ENCODE data around the gene EIF4E2. TPM values are rescaled to one million over a fixed set of nuclear protein-coding genes. Genes with fewer than 3 reads are reported as not detected.

EIF4E2 gene
- total and polyA plus RNA-seq, 2 of the 13 experiments (the other 11 are each of a cell fraction or from before 2014, with no cell fraction given), result 25.0 to 101 TPM

DNA sequence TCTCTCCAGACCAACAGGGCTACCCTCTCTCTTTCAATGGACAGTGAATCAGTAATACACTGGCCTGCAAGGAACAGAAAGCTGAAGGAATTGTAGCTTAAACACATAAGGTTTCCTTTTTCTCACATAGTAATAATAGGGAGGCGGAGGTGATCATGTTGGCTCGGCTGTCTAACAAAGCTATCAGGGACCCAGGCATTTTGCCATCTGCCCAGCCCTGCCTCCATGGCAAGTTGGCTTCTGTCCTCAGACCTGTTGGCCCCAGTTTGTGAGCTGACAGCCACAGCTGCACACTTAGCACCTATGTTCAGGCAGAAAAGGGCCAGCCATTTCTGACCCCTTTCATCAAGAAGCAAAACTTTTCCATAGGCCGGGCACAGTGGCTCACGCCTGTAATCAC lies 13.0 kb upstream of the EIF4E2 start:
- FAIRE-seq, result no peak
- in situ Hi-C loops (cut with HindIII; ENCODE audit: extremely low pct_ligation_motif_present, low pct_unique_long_range_greater_than_20kb), result no loop called here

More for the DNA sequence above, 13.0 kb upstream of the EIF4E2 start:
- ATAC-seq, result no peak
- no peak for DNase-seq (ENCODE audit: low spot score)
- BruUV-seq (replicated peaks), result no TSS peak
- CTCF ChIA-PET (ENCODE audit: low intra/inter-chr PET ratio, low total read pairs), result no interaction called here
- H2AFZ ChIP-seq (ENCODE audit: low read length), result no peak overlapping the region
- peaks cover 7% of the 10 kb centered on the region for H3K9me3 ChIP-seq (ENCODE audit: low read length)
- 0 out of 2 replicates have a peak, but pooled peaks cover 6% of the 10 kb centered on the region for H3K4me1 ChIP-seq (ENCODE audit: insufficient read depth, low read length)
- H4K20me1 ChIP-seq (ENCODE audit: insufficient read depth, low read length), result no peaks in the 10 kb centered on the region
- POLR2A ChIA-PET, result no interaction called here
- intact Hi-C loops (cut with micrococcal nuclease; ENCODE audit: unreplicated experiment), result loop anchor here (1.0 kb wide), 1 partner anchor 55 kb away; no protein-coding TSS in a partner anchor
- no peak overlapping the region for H3K9ac ChIP-seq (ENCODE audit: insufficient read depth, low read depth, low read length)
- TF ChIP-seq ZMYM3 (CRISPR knock-in tag; IDR thresholded peaks at IDR 0.05), result no peak
- TF ChIP-seq JARID2 (CRISPR knock-in tag; IDR thresholded peaks at IDR 0.05; ENCODE audit: insufficient replicate concordance), result no peak
- TF ChIP-seq BRCA1 (CRISPR knock-in tag; IDR thresholded peaks at IDR 0.05), result no peak
- no peak for TF ChIP-seq GATAD2A (CRISPR knock-in tag; IDR thresholded peaks at IDR 0.05)
- TF ChIP-seq ZNF557 (CRISPR knock-in tag; IDR thresholded peaks at IDR 0.05), result no peak
- no peak for TF ChIP-seq CBX1 (IDR thresholded peaks at IDR 0.05; ENCODE audit: low read depth)
- no peak for TF ChIP-seq ATM (IDR thresholded peaks at IDR 0.05; ENCODE audit: borderline replicate concordance)
- TF ChIP-seq ZNF383 (CRISPR knock-in tag; IDR thresholded peaks at IDR 0.05; ENCODE audit: borderline replicate concordance), result no peak
- no peak for TF ChIP-seq ZKSCAN8 (CRISPR knock-in tag; IDR thresholded peaks at IDR 0.05; ENCODE audit: borderline replicate concordance)
- TF ChIP-seq, protein P1, sequence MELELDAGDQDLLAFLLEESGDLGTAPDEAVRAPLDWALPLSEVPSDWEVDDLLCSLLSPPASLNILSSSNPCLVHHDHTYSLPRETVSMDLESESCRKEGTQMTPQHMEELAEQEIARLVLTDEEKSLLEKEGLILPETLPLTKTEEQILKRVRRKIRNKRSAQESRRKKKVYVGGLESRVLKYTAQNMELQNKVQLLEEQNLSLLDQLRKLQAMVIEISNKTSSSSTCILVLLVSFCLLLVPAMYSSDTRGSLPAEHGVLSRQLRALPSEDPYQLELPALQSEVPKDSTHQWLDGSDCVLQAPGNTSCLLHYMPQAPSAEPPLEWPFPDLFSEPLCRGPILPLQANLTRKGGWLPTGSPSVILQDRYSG (CRISPR knock-in tag; IDR thresholded peaks at IDR 0.05), result no peak
- TF ChIP-seq ZNF543 (CRISPR knock-in tag; IDR thresholded peaks at IDR 0.05), result no peak
- no peak for TF ChIP-seq FOXO1 (CRISPR knock-in tag; IDR thresholded peaks at IDR 0.05)
- no peak for TF ChIP-seq PAX8 (CRISPR knock-in tag; IDR thresholded peaks at IDR 0.05; ENCODE audit: borderline replicate concordance)
- TF ChIP-seq ZFP90 (CRISPR knock-in tag; IDR thresholded peaks at IDR 0.05; ENCODE audit: borderline replicate concordance), result no peak
- TF ChIP-seq SATB2 (CRISPR knock-in tag; IDR thresholded peaks at IDR 0.05), result no peak
- TF ChIP-seq, protein P2, sequence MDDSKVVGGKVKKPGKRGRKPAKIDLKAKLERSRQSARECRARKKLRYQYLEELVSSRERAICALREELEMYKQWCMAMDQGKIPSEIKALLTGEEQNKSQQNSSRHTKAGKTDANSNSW (CRISPR knock-in tag; IDR thresholded peaks at IDR 0.05; ENCODE audit: borderline replicate concordance), result no peak
- TF ChIP-seq, protein P3, sequence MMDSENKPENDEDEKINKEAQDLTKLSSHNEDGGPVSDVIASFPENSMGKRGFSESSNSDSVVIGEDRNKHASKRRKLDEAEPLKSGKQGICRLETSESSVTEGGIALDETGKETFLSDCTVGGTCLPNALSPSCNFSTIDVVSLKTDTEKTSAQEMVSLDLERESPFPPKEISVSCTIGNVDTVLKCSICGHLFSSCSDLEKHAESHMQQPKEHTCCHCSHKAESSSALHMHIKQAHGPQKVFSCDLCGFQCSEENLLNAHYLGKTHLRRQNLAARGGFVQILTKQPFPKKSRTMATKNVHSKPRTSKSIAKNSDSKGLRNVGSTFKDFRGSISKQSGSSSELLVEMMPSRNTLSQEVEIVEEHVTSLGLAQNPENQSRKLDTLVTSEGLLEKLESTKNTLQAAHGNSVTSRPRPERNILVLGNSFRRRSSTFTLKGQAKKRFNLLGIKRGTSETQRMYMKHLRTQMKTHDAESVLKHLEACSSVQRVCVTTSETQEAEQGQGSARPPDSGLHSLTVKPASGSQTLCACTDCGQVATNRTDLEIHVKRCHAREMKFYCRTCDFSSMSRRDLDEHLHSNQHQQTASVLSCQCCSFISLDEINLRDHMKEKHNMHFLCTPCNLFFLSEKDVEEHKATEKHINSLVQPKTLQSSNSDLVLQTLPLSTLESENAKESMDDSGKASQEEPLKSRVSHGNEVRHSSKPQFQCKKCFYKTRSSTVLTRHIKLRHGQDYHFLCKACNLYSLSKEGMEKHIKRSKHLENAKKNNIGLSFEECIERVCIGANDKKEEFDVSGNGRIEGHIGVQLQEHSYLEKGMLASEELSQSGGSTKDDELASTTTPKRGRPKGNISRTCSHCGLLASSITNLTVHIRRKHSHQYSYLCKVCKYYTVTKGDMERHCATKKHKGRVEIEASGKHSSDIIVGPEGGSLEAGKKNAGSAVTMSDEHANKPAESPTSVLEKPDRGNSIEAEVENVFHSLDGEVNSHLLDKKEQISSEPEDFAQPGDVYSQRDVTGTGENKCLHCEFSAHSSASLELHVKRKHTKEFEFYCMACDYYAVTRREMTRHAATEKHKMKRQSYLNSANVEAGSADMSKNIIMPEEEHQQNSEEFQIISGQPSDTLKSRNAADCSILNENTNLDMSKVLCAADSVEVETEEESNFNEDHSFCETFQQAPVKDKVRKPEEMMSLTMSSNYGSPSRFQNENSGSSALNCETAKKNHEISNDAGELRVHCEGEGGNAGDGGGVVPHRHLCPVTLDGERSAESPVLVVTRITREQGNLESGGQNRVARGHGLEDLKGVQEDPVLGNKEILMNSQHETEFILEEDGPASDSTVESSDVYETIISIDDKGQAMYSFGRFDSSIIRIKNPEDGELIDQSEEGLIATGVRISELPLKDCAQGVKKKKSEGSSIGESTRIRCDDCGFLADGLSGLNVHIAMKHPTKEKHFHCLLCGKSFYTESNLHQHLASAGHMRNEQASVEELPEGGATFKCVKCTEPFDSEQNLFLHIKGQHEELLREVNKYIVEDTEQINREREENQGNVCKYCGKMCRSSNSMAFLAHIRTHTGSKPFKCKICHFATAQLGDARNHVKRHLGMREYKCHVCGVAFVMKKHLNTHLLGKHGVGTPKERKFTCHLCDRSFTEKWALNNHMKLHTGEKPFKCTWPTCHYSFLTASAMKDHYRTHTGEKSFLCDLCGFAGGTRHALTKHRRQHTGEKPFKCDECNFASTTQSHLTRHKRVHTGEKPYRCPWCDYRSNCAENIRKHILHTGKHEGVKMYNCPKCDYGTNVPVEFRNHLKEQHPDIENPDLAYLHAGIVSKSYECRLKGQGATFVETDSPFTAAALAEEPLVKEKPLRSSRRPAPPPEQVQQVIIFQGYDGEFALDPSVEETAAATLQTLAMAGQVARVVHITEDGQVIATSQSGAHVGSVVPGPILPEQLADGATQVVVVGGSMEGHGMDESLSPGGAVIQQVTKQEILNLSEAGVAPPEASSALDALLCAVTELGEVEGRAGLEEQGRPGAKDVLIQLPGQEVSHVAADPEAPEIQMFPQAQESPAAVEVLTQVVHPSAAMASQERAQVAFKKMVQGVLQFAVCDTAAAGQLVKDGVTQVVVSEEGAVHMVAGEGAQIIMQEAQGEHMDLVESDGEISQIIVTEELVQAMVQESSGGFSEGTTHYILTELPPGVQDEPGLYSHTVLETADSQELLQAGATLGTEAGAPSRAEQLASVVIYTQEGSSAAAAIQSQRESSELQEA (CRISPR knock-in tag; IDR thresholded peaks at IDR 0.05; ENCODE audit: not compliant biosample characterization), result no peak
- TF ChIP-seq SMAD3 (CRISPR knock-in tag; IDR thresholded peaks at IDR 0.05), result no peak
- 66% methylated on average over 4 of the region's 4 CpGs for WGBS (ENCODE audit: low lambda C conversion rate)
- no peaks in the 10 kb centered on the region for H3K36me3 ChIP-seq (replicated peaks in 1 of 2; ENCODE audit: control insufficient read depth in 1 of 2, insufficient read depth in 2 of 2, low read length in 2 of 2)
- H3K4me2 ChIP-seq (ENCODE audit: low read depth, low read length), result no peak overlapping the region
- H3K27ac ChIP-seq (ENCODE audit: extremely low read length, insufficient read depth, low read length), result no peak overlapping the region
- H3K27me3 ChIP-seq (ENCODE audit: control insufficient read depth in 1 of 2, insufficient read depth in 2 of 2, low read length in 2 of 2), result peaks cover 0 to 18% of the 10 kb centered on the region in 2 experiments; a peak in 2 of 5 replicates
- H3K79me2 ChIP-seq (ENCODE audit: insufficient read depth, low read length), result no peaks in the 10 kb centered on the region
- no peak overlapping the region for H3K4me3 ChIP-seq (replicated peaks in 1 of 3; ENCODE audit: insufficient read depth in 1 of 3, low read depth in 2 of 3, low read length in 3 of 3)

All from HepG2 (cell line).